SU-DHL-6 (cell line): Measurements from ENCODE around the gene IP6K1.

ENCODE experiments used
- H2AFZ ChIP-seq: fragments of 200-600 bp; sonication (generic); 2 replicates; pipeline ENCODE4 v1.6.1; 2014; ENCODE audit warnings: low read depth, mild to moderate bottlenecking, moderate library complexity, mixed read lengths, antibody characterized with exemption, low read length; ENCODE audit not compliant: severe bottlenecking
- H3F3A ChIP-seq: fragments of 200-600 bp; shearing (Covaris generic); 2 replicates; pipeline ENCODE4 v1.6.0; 2016; ENCODE audit warnings: antibody characterized with exemption, mild to moderate bottlenecking; ENCODE audit not compliant: insufficient read depth
- H3K27ac ChIP-seq: fragments of 200-600 bp; sonication (generic); 2 replicates; pipeline ENCODE4 v1.5.1; 2016; ENCODE audit warnings: low read depth, mild to moderate bottlenecking, low read length, moderate library complexity, mixed read lengths
- H3K27me3 ChIP-seq: fragments of 200-600 bp; sonication (generic), shearing (Covaris generic); 2 replicates; pipeline ENCODE4 v1.6.0; 2014; ENCODE audit warnings: mild to moderate bottlenecking, low read length
- H3K36me3 ChIP-seq: fragments of 200-600 bp; sonication (generic); 2 replicates; pipeline ENCODE4 v1.6.1; 2014; ENCODE audit warnings: mild to moderate bottlenecking, low read length, mixed read lengths
- H3K4me2 ChIP-seq: fragments of 300-600, 200-600 bp; shearing (Covaris generic), sonication (generic); 2 replicates; pipeline ENCODE4 v1.6.0; 2014; ENCODE audit warnings: low read length, low read depth, mild to moderate bottlenecking; ENCODE audit not compliant: poor library complexity, severe bottlenecking
- H3K4me3 ChIP-seq: fragments of 200-600 bp; sonication (generic); 2 replicates; pipeline ENCODE4 v1.5.1; 2014; ENCODE audit warnings: antibody characterized with exemption, low read length, mild to moderate bottlenecking, mixed read lengths; ENCODE audit not compliant: insufficient read depth, poor library complexity, severe bottlenecking
- H3K79me2 ChIP-seq: fragments of 200-600 bp; sonication (generic); 2 replicates; pipeline ENCODE4 v1.6.1; 2014; ENCODE audit warnings: mild to moderate bottlenecking, low read length, moderate library complexity; ENCODE audit not compliant: insufficient read depth
- H3K9ac ChIP-seq: fragments of 200-600 bp; sonication (generic); 2 replicates; pipeline ENCODE4 v1.7.0; 2014; ENCODE audit warnings: mild to moderate bottlenecking, low read length
- H3K9me2 ChIP-seq: fragments of 200-600 bp; sonication (generic); replicated peaks from 2 replicates; pipeline ENCODE4 v1.6.1; 2014; ENCODE audit warnings: low read length; ENCODE audit not compliant: insufficient read depth
- H3K9me3 ChIP-seq: fragments of 200-600 bp; sonication (generic); 2 replicates; pipeline ENCODE4 v1.6.1; 2014; ENCODE audit warnings: low read length, mixed read lengths; ENCODE audit not compliant: insufficient read depth
- H4K20me1 ChIP-seq: fragments of 200-600 bp; sonication (generic); 2 replicates; pipeline ENCODE4 v1.6.1; 2014; ENCODE audit warnings: low read depth, mild to moderate bottlenecking, antibody characterized with exemption, low read length, moderate library complexity, mixed read lengths
- CTCF ChIP-seq: fragments of 200-600 bp; sonication (generic); IDR thresholded peaks from one replicate; pipeline ENCODE4 v1.5.1; 2017; ENCODE audit warnings: antibody characterized with exemption, mild to moderate bottlenecking, low read length, moderate library complexity; ENCODE audit not compliant: insufficient read depth, poor library complexity, severe bottlenecking
- EZH2phosphoT487 ChIP-seq: fragments of 200-600 bp; sonication (generic), shearing (Covaris generic); conservative IDR thresholded peaks from 2 replicates; pipeline ENCODE4 v1.6.1; 2018; ENCODE audit warnings: mild to moderate bottlenecking, antibody characterized with exemption, low read length, moderate library complexity, mixed read lengths

IP6K1 gene

GRCh38 chr3:49714728-49715550, 71.4 kb downstream of the IP6K1 start:
- H4K20me1 ChIP-seq, result no peaks in the 10 kb centered on the region

GRCh38 chr3:49713336-49714105, 72.8 kb downstream of the IP6K1 start:
- no peaks in the 10 kb centered on the region for H3K9me2 ChIP-seq
- no peak for TF ChIP-seq EZH2phosphoT487
- TF ChIP-seq CTCF, result no peak
- no peaks in the 10 kb centered on the region for H3K9me3 ChIP-seq
- H4K20me1 ChIP-seq, result no peaks in the 10 kb centered on the region
- no peak overlapping the region for H3K4me3 ChIP-seq
- no peak overlapping the region for H3K4me2 ChIP-seq
- no peak overlapping the region for H2AFZ ChIP-seq
- H3K27ac ChIP-seq, result no peak overlapping the region
- H3K9ac ChIP-seq, result no peak overlapping the region
- no peaks in the 10 kb centered on the region for H3F3A ChIP-seq
- H3K79me2 ChIP-seq, result no peaks in the 10 kb centered on the region
- H3K27me3 ChIP-seq, result no peaks in the 10 kb centered on the region
- H3K36me3 ChIP-seq, result no peaks in the 10 kb centered on the region

More at GRCh38 chr3:49714728-49715550, 71.4 kb downstream of the IP6K1 start:
- no peaks in the 10 kb centered on the region for H3K36me3 ChIP-seq
- no peak overlapping the region for H3K27ac ChIP-seq
- H3K9ac ChIP-seq, result no peak overlapping the region
- no peaks in the 10 kb centered on the region for H3K27me3 ChIP-seq
- H3K4me3 ChIP-seq, result no peak overlapping the region
- H3K9me3 ChIP-seq, result no peaks in the 10 kb centered on the region
- H2AFZ ChIP-seq, result no peak overlapping the region
- TF ChIP-seq EZH2phosphoT487, result no peak
- TF ChIP-seq CTCF, result no peak
- no peak overlapping the region for H3K4me2 ChIP-seq
- H3K79me2 ChIP-seq, result no peaks in the 10 kb centered on the region
- no peaks in the 10 kb centered on the region for H3K9me2 ChIP-seq
- no peaks in the 10 kb centered on the region for H3F3A ChIP-seq

- H3K79me2 ChIP-seq, result no peaks in the 10 kb centered on the region
- H3K27ac ChIP-seq, result no peak overlapping the region
- no peak overlapping the region for H2AFZ ChIP-seq
- no peaks in the 10 kb centered on the region for H3K27me3 ChIP-seq
- no peak overlapping the region for H3K4me3 ChIP-seq
- H4K20me1 ChIP-seq, result no peaks in the 10 kb centered on the region
- H3F3A ChIP-seq, result no peaks in the 10 kb centered on the region
- no peak overlapping the region for H3K4me2 ChIP-seq
- no peaks in the 10 kb centered on the region for H3K9me3 ChIP-seq
- H3K9me2 ChIP-seq, result no peaks in the 10 kb centered on the region
- no peak for TF ChIP-seq CTCF
- no peak for TF ChIP-seq EZH2phosphoT487
- H3K36me3 ChIP-seq, result no peaks in the 10 kb centered on the region
- no peak overlapping the region for H3K9ac ChIP-seq
Measured at GRCh38 chr3:49712631-49713317, 73.6 kb downstream of the IP6K1 start.
